ENCODE results near the gene RASSF8.

GRCh38 chr12:26077915-26078702 lies 119.6 kb downstream of the RASSF8 start:
- TF ChIP-seq, protein P1, sequence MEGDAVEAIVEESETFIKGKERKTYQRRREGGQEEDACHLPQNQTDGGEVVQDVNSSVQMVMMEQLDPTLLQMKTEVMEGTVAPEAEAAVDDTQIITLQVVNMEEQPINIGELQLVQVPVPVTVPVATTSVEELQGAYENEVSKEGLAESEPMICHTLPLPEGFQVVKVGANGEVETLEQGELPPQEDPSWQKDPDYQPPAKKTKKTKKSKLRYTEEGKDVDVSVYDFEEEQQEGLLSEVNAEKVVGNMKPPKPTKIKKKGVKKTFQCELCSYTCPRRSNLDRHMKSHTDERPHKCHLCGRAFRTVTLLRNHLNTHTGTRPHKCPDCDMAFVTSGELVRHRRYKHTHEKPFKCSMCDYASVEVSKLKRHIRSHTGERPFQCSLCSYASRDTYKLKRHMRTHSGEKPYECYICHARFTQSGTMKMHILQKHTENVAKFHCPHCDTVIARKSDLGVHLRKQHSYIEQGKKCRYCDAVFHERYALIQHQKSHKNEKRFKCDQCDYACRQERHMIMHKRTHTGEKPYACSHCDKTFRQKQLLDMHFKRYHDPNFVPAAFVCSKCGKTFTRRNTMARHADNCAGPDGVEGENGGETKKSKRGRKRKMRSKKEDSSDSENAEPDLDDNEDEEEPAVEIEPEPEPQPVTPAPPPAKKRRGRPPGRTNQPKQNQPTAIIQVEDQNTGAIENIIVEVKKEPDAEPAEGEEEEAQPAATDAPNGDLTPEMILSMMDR (IDR thresholded peaks at IDR 0.05; ENCODE audit: low read depth, low read length, poor library complexity, severe bottlenecking) = no peak
- TF ChIP-seq EZH2phosphoT487 (IDR thresholded peaks at IDR 0.05; ENCODE audit: borderline replicate concordance, low read length) = no peak

All from DOHH2 (cell line).